IMR-90 (cell line): ENCODE results near the gene GGTLC2. TPM values are rescaled to one million over a fixed set of nuclear protein-coding genes. Genes with fewer than 3 reads are reported as not detected.
"Not testable (repeated sequence)": the region's sequence is repeated elsewhere in the genome, so short reads cannot be mapped to it uniquely, and the experiment has no call there.

Experiments used
- ATAC-seq: fragments of 200-7000 bp; cut with Tn5 transposase; 2 replicates; pipeline ENCODE4 v1.9.1; 2020; ENCODE audit warnings: low read depth, mild to moderate bottlenecking, moderate library complexity
- Bru-seq: library from RNA; stranded (reverse); fragments of 400-500 nt; gene quantifications from one replicate; lab custom pipeline; 2021; lab: Mats Ljungman, UMichigan
- BruChase-seq, 2 experiments: library from RNA; stranded (reverse); fragments of 400-500 nt; gene quantifications; one replicate each; lab custom pipeline; 2021; lab: Mats Ljungman, UMichigan
- BruUV-seq: library from RNA; stranded (reverse); fragments of 400-500 nt; replicated peaks from 2 replicates; lab custom pipeline; 2021; lab: Mats Ljungman, UMichigan
- CTCF ChIA-PET: fragments of 300-600 bp; formaldehyde crosslinking; extraction: SDS; loops from one replicate; lab custom pipeline; 2021; ENCODE audit warnings: antibody characterized with exemption; lab: Yijun Ruan, JAX
- POLR2A ChIA-PET: fragments of 300-600 bp; sonication (Branson Sonifier 250); formaldehyde crosslinking; loops from one replicate; lab custom pipeline; 2022; ENCODE audit warnings: antibody characterized with exemption; ENCODE audit not compliant: unreplicated experiment; lab: Charles Lee
- DNase-seq: peaks from one replicate; pipeline ENCODE4 v3.0.0; 2013
- H2AFZ ChIP-seq: replicated peaks from 2 replicates; pipeline ENCODE3; 2013; ENCODE audit warnings: low read length, mild to moderate bottlenecking; ENCODE audit not compliant: poor library complexity
- H2AK5ac ChIP-seq: 2 replicates; pipeline ENCODE4 v1.6.1; 2013; ENCODE audit warnings: low read depth, low read length, inconsistent platforms
- H2AK9ac ChIP-seq: replicated peaks from 2 replicates; pipeline ENCODE3; 2013; ENCODE audit warnings: mild to moderate bottlenecking, low read depth, low read length, moderate library complexity; ENCODE audit not compliant: poor library complexity
- H2BK120ac ChIP-seq: 2 replicates; pipeline ENCODE4 v1.6.1; 2013; ENCODE audit warnings: low read depth, low read length, inconsistent platforms
- H2BK15ac ChIP-seq: 3 replicates; pipeline ENCODE4 v1.6.1; 2013; ENCODE audit warnings: low read depth, low read length, inconsistent platforms
- H2BK20ac ChIP-seq: 2 replicates; pipeline ENCODE4 v1.6.1; 2013; ENCODE audit warnings: low read depth, mild to moderate bottlenecking, inconsistent platforms, low read length, moderate library complexity
- H2BK5ac ChIP-seq: 2 replicates; pipeline ENCODE4 v1.6.1; 2013; ENCODE audit warnings: mild to moderate bottlenecking, low read depth, low read length, inconsistent platforms; ENCODE audit not compliant: poor library complexity, severe bottlenecking
- H3K14ac ChIP-seq: replicated peaks from 2 replicates; pipeline ENCODE4 v1.6.1; 2013; ENCODE audit warnings: low read depth, low read length, inconsistent platforms
- H3K18ac ChIP-seq: 2 replicates; pipeline ENCODE4 v1.6.1; 2013; ENCODE audit warnings: low read depth, low read length, control low read depth
- H3K23ac ChIP-seq: 2 replicates; pipeline ENCODE4 v1.6.1; 2013; ENCODE audit warnings: low read depth, low read length, inconsistent platforms
- H3K27ac ChIP-seq: 2 replicates; pipeline ENCODE4 v1.5.1; 2013; ENCODE audit warnings: mild to moderate bottlenecking, control low read depth, low read length; ENCODE audit not compliant: insufficient read depth
- H3K27me3 ChIP-seq: 2 replicates; pipeline ENCODE4 v1.6.1; 2013; ENCODE audit warnings: low read length; ENCODE audit not compliant: control insufficient read depth, insufficient read depth
- H3K36me3 ChIP-seq: 2 replicates; pipeline ENCODE4 v1.6.1; 2013; ENCODE audit warnings: low read length, mixed read lengths; ENCODE audit not compliant: control insufficient read depth, insufficient read depth
- H3K4ac ChIP-seq: 2 replicates; pipeline ENCODE4 v1.6.1; 2013; ENCODE audit warnings: low read depth, low read length, inconsistent platforms
- H3K4me1 ChIP-seq: 2 replicates; pipeline ENCODE4 v1.6.1; 2013; ENCODE audit warnings: low read length, mixed read lengths; ENCODE audit not compliant: control insufficient read depth, insufficient read depth
- H3K4me2 ChIP-seq: 2 replicates; pipeline ENCODE4 v1.6.1; 2013; ENCODE audit warnings: low read depth, mild to moderate bottlenecking, control low read depth, low read length, moderate library complexity
- H3K4me3 ChIP-seq: 2 replicates; pipeline ENCODE4 v1.5.1; 2013; ENCODE audit warnings: low read depth, mild to moderate bottlenecking, control low read depth, low read length, moderate library complexity; ENCODE audit not compliant: insufficient read depth
- H3K56ac ChIP-seq: 2 replicates; pipeline ENCODE4 v1.6.1; 2013; ENCODE audit warnings: low read length, inconsistent platforms; ENCODE audit not compliant: insufficient read depth; ENCODE audit errors: extremely low read depth
- H3K79me1 ChIP-seq, 2 experiments: 2 replicates each; pipeline ENCODE4 v1.6.1; 2013; ENCODE audit warnings: low read length in 2 of 2, inconsistent platforms in 1 of 2, low read depth in 1 of 2
- H3K9ac ChIP-seq: 2 replicates; pipeline ENCODE4 v1.6.1; 2013; ENCODE audit warnings: low read depth, low read length, control low read depth
- H3K9me1 ChIP-seq: 2 replicates; pipeline ENCODE4 v1.6.1; 2013; ENCODE audit warnings: low read length, inconsistent platforms; ENCODE audit not compliant: insufficient read depth
- H3K9me3 ChIP-seq: 2 replicates; pipeline ENCODE4 v1.6.1; 2013; ENCODE audit warnings: low read length; ENCODE audit not compliant: control insufficient read depth, insufficient read depth
- H4K20me1 ChIP-seq: 2 replicates; pipeline ENCODE4 v1.6.1; 2013; ENCODE audit warnings: low read length, inconsistent platforms; ENCODE audit not compliant: insufficient read depth
- H4K5ac ChIP-seq: 2 replicates; pipeline ENCODE4 v1.6.1; 2013; ENCODE audit warnings: mild to moderate bottlenecking, low read depth, low read length, control low read depth
- H4K8ac ChIP-seq, 2 experiments: 2 replicates each; pipeline ENCODE4 v1.6.1; 2013; ENCODE audit warnings: low read depth in 2 of 2, low read length in 2 of 2, control low read depth in 1 of 2, inconsistent platforms in 1 of 2
- H4K91ac ChIP-seq: 2 replicates; pipeline ENCODE4 v1.6.1; 2013; ENCODE audit warnings: low read depth, low read length, inconsistent platforms; ENCODE audit not compliant: insufficient read depth
- WGBS, 2 experiments: methylation state at CpG; one replicate each; pipeline versions ENCODE4 v1.1.5 to v1.1.7; 2013; ENCODE audit warnings: missing lambda C conversion rate in 2 of 2; ENCODE audit not compliant: insufficient read length in 1 of 2; ENCODE audit errors: extremely low coverage in 2 of 2; 5-methylcytosine and 5-hydroxymethylcytosine counted together
- dilution Hi-C: fragments of 300-500 bp; cut with HindIII; formaldehyde crosslinking; loops from one replicate; pipeline ENCODE4 v1.14.3; 2018; ENCODE audit warnings: low sequenced_read_pairs; ENCODE audit not compliant: unreplicated experiment
- in situ Hi-C: fragments of 300-500 bp; cut with MboI; formaldehyde crosslinking; loops from 3 replicates; pipeline ENCODE4 v1.14.3; 2019; ENCODE audit warnings: low sequenced_read_pairs, inconsistent platforms, mixed read lengths
- intact Hi-C: fragments of 100-400 bp; cut with micrococcal nuclease; formaldehyde crosslinking; loops from 2 replicates; pipeline ENCODE4 v1.10.0; 2022
- long read RNA-seq: library from polyadenylated mRNA; unstranded; transcript quantifications from one replicate; pipeline ENCODE4 v2.0.0, GENCODE V29; 2021; ENCODE audit not compliant: unreplicated experiment
- polyA plus RNA-seq, 3 experiments: library from polyadenylated mRNA; depleted of rRNA; stranded (reverse); fragments of >200 nt; gene quantifications; 2 replicates each; pipeline ENCODE4 v1.2.3, GENCODE V29; 2012; ENCODE audit warnings: low replicate concordance in 1 of 3
- total RNA-seq: library from RNA; depleted of rRNA; stranded (reverse); fragments of >200 nt; gene quantifications from 2 replicates; pipeline ENCODE4 v1.2.3, GENCODE V29; 2012; rRNA removed

The GGTLC2 gene
- total RNA-seq (not detected in 2 replicates), polyA plus RNA-seq (2012; rRNA removed) (0.09 TPM in 1 of 2 replicates, not detected in the other), Bru-seq, nascent RNA (percentile 14 among the genes with signal in this experiment), BruChase-seq, experiment 1, labeled RNA remaining after a 6-hour chase (not detected), BruChase-seq, experiment 2, labeled RNA remaining after a 2-hour chase (not detected)
- polyA plus RNA-seq (2012; cell fraction: cytosol; rRNA removed): 0.08 TPM in 1 of 2 replicates, not detected in the other
- polyA plus RNA-seq (2012; cell fraction: nucleus; rRNA removed; ENCODE audit: low replicate concordance): 0.11 TPM in 1 of 2 replicates, not detected in the other
- long read RNA-seq: 0 reads

- H3K4me2 ChIP-seq, H2AFZ ChIP-seq, H3K4ac ChIP-seq, H4K8ac ChIP-seq, H3K36me3 ChIP-seq, H3K23ac ChIP-seq, H4K20me1 ChIP-seq, ATAC-seq, H4K5ac ChIP-seq, H3K4me1 ChIP-seq, in situ Hi-C loops, H3K27me3 ChIP-seq, H4K91ac ChIP-seq, H2AK9ac ChIP-seq, POLR2A ChIA-PET, H3K79me1 ChIP-seq, H2BK120ac ChIP-seq, H3K56ac ChIP-seq, H2BK15ac ChIP-seq, H2BK5ac ChIP-seq, H3K4me3 ChIP-seq, H2AK5ac ChIP-seq, dilution Hi-C loops, H3K27ac ChIP-seq, H3K14ac ChIP-seq, H3K9ac ChIP-seq, H3K9me3 ChIP-seq, DNase-seq, H3K9me1 ChIP-seq, BruUV-seq, intact Hi-C loops, H2BK20ac ChIP-seq, H3K18ac ChIP-seq: not testable (repeated sequence)
- CTCF ChIA-PET: interaction anchor here (0.6 kb wide), 1 partner anchor 105 kb away, joined by 3 read pairs; no protein-coding TSS in a partner anchor
- no CpG with 5 or more reads among the region's 30 CpGs for WGBS, 2 experiments
Observed at GRCh38 chr22:22644314-22644713, at the start of gene GGTLC2. GGTLC2 (plus strand) TSS chr22:22644614; CDS start chr22:22646346, 1,732 bp downstream.
